CD8-positive, alpha-beta memory T cell (primary cell): Measurements from ENCODE around the gene CACNA1S. TPM values are rescaled to one million over a fixed set of nuclear protein-coding genes. Genes with fewer than 3 reads are reported as not detected.
A peak's percentile ranks its signal among the peaks of the same experiment; 100 is the strongest.

Experiments
- CTCF ChIA-PET: fragments of 350-600 bp; sonication (Branson Sonifier 250); formaldehyde crosslinking; loops from one replicate; lab custom pipeline; 2021; ENCODE audit warnings: antibody characterized with exemption; lab: Charles Lee
- POLR2A ChIA-PET: fragments of 350-600 bp; sonication (Branson Sonifier 250); formaldehyde crosslinking; loops from one replicate; lab custom pipeline; 2021; ENCODE audit warnings: antibody characterized with exemption; lab: Charles Lee
- DNase-seq, 5 donors: peaks; one replicate each; pipeline versions ENCODE4 v3.0.0 to v3.0.0-alpha.2; 2020 to 2022; ENCODE audit warnings: mixed read lengths in 1 of 5
- H3K27ac ChIP-seq: one replicate; pipeline ENCODE4 v1.7.0; 2013; ENCODE audit warnings: low read depth, mild to moderate bottlenecking, low read length, moderate library complexity
- H3K27me3 ChIP-seq: 2 replicates; pipeline ENCODE4 v1.7.0; 2013; ENCODE audit warnings: low read length, mild to moderate bottlenecking; ENCODE audit not compliant: insufficient read depth, poor library complexity, severe bottlenecking
- H3K36me3 ChIP-seq: 2 replicates; pipeline ENCODE4 v1.7.0; 2013; ENCODE audit warnings: mild to moderate bottlenecking, low read length, moderate library complexity; ENCODE audit not compliant: insufficient read depth
- H3K4me1 ChIP-seq: 2 replicates; pipeline ENCODE4 v1.7.0; 2013; ENCODE audit warnings: mild to moderate bottlenecking, low read length, moderate library complexity; ENCODE audit not compliant: insufficient read depth
- H3K4me3 ChIP-seq: 2 replicates; pipeline ENCODE4 v1.7.0; 2013; ENCODE audit warnings: mild to moderate bottlenecking, low read length
- H3K9me3 ChIP-seq: 2 replicates; pipeline ENCODE4 v1.7.0; 2013; ENCODE audit warnings: mild to moderate bottlenecking, low read length
- H3K27ac Mint-ChIP-seq, 8 donors: one replicate each; pipeline ENCODE4 v1.8.0; 2020 to 2021; ENCODE audit warnings: mixed read lengths in 8 of 8, mild to moderate bottlenecking in 6 of 8, inconsistent platforms in 3 of 8, moderate library complexity in 3 of 8
- H3K27me3 Mint-ChIP-seq, 2 donors: one replicate each; pipeline ENCODE4 v1.8.0; 2020 to 2021; ENCODE audit warnings: mixed read lengths in 2 of 2, mild to moderate bottlenecking in 1 of 2, moderate library complexity in 1 of 2
- H3K36me3 Mint-ChIP-seq, 3 donors: one replicate each; pipeline ENCODE4 v1.8.0; 2020 to 2021; ENCODE audit warnings: mixed read lengths in 3 of 3, inconsistent platforms in 1 of 3, mild to moderate bottlenecking in 1 of 3
- H3K4me1 Mint-ChIP-seq, 3 donors: one replicate each; pipeline ENCODE4 v1.8.0; 2020 to 2021; ENCODE audit warnings: mixed read lengths in 3 of 3, inconsistent platforms in 1 of 3, mild to moderate bottlenecking in 1 of 3
- H3K4me3 Mint-ChIP-seq, 7 donors: one replicate each; pipeline ENCODE4 v1.8.0; 2020 to 2021; ENCODE audit warnings: mixed read lengths in 7 of 7, mild to moderate bottlenecking in 6 of 7, moderate library complexity in 4 of 7, inconsistent platforms in 2 of 7
- H3K9me3 Mint-ChIP-seq, 5 donors: one replicate each; pipeline ENCODE4 v1.8.0; 2020 to 2022; ENCODE audit warnings: mixed read lengths in 5 of 5, mild to moderate bottlenecking in 3 of 5, moderate library complexity in 2 of 5, inconsistent platforms in 1 of 5
- polyA plus RNA-seq: library from polyadenylated mRNA; unstranded; fragments of 300-500 nt; fragmentation: Illumina TruSeq; gene quantifications from one replicate; pipeline ENCODE4 v1.2.3, GENCODE V29; 2021
- total RNA-seq, 2 experiments: library from RNA; stranded (reverse); gene quantifications; one replicate each; pipeline ENCODE4 v1.2.3, GENCODE V29; 2021

CACNA1S gene
- total and polyA plus RNA-seq, 3 experiments from 2014 or later, result not detected

- H3K4me3 ChIP-seq, result no peak overlapping the region
- peaks cover 11% of the 10 kb centered on the region for H3K36me3 ChIP-seq
- ChIA-PET POLR2A (no interaction called here), CTCF (interaction anchor here (1.3 kb wide), 1 partner anchor 165 kb away, joined by 3 read pairs; no protein-coding TSS in a partner anchor)
- H3K27ac Mint-ChIP-seq, result peak overlapping the region in 1 of 8 donors; percentile 7
- no peaks in the 10 kb centered on the region for H3K4me1 ChIP-seq
- H3K9me3 ChIP-seq, result no peaks in the 10 kb centered on the region
- H3K27me3 ChIP-seq, result no peaks in the 10 kb centered on the region
- H3K9me3 Mint-ChIP-seq, result no peaks in the 10 kb centered on the region
- peaks cover 0 to 68% (median 18%) of the 10 kb centered on the region in 3 donors for H3K36me3 Mint-ChIP-seq
- H3K27me3 Mint-ChIP-seq, result no peaks in the 10 kb centered on the region
- no peak overlapping the region for H3K27ac ChIP-seq
- H3K4me3 Mint-ChIP-seq, result no peak overlapping the region
- peak in 1 of 5 donors; percentile 30 for DNase-seq
- no peaks in the 10 kb centered on the region for H3K4me1 Mint-ChIP-seq
Measured at GRCh38 chr1:201138311-201138840, 26.1 kb upstream of the CACNA1S start.

DNA sequence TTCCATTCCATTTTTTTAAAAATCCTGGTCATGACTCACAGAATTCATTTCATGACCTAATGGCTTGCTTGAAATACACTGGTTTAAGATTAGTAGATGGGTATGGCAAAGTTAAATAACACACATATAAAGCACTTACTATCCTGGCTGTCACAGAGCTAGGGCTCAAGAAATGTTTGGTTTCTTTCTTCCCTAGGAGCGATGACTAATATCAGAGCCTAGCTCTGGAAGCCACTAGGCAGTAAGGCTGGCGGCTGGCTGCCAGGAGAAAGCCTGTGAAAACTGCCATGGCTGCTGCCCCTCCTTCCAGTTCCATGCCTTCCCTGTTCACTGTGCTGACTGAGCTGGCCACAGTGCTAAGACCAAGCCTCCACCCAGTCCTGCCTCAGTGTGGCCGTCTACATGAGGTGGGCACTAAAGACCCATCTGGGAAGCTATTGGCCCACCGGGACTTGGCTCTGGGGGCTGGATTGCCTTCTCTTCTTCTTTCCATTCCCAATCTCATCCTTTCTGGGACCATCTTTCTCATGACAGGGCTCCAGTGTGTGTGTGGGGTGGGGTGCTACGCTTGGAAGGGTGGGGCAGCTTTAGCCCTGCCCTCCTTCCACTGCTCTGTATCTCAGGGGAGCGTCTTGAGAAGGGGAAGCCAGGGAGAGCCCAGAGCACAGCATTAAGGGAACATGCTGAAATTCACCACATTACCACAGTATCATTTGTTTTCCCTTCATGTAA, 25.5 kb upstream of the CACNA1S start:
- Histone ChIP-seq H3K4me1 (no peaks in the 10 kb centered on the region), H3K27me3 (no peaks in the 10 kb centered on the region), H3K9me3 (no peaks in the 10 kb centered on the region), H3K36me3 (peaks cover 7% of the 10 kb centered on the region), H3K27ac (no peak overlapping the region), H3K4me3 (no peak overlapping the region)
- peak in 1 of 5 donors; percentile 16 for DNase-seq
- Mint-ChIP-seq H3K4me1 (no peaks in the 10 kb centered on the region), H3K36me3 (peaks cover 0 to 63% (median 15%) of the 10 kb centered on the region in 3 donors), H3K9me3 (no peaks in the 10 kb centered on the region), H3K4me3 (no peak overlapping the region), H3K27ac (peak overlapping the region in 2 of 8 donors; percentile 25 to 29), H3K27me3 (no peaks in the 10 kb centered on the region)
- ChIA-PET POLR2A (no interaction called here), CTCF (interaction anchor here (1.3 kb wide), 1 partner anchor 165 kb away, joined by 3 read pairs; no protein-coding TSS in a partner anchor)

DNA sequence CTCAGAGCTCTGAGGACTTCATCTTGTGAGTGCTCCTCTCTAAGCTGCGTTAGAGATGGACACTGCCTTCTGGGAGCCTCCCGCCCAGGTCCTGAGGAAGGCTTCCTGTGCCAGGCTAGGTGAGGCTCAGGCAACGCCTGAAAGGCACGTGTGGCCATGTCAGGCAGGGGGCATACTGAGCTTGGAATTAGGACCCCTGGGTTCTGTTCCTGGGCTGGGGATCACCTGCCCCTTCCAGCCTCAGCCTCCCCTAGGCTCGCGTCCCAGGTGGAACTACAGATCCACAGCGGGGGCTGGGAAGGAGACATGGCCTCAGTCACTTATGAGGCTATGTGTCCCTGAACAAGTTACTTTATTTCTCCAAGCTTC, 24.8 kb upstream of the CACNA1S start:
- DNase-seq, result peak in 1 of 5 donors; percentile 13
- Mint-ChIP-seq H3K36me3 (peaks cover 0 to 56% (median 11%) of the 10 kb centered on the region in 3 donors), H3K4me1 (no peaks in the 10 kb centered on the region), H3K4me3 (no peak overlapping the region), H3K9me3 (no peaks in the 10 kb centered on the region), H3K27ac (no peak overlapping the region), H3K27me3 (no peaks in the 10 kb centered on the region)
- no peaks in the 10 kb centered on the region for H3K9me3 ChIP-seq
- H3K4me1 ChIP-seq, result no peaks in the 10 kb centered on the region
- H3K27me3 ChIP-seq, result no peaks in the 10 kb centered on the region
- POLR2A ChIA-PET, result no interaction called here
- peaks cover 6% of the 10 kb centered on the region for H3K36me3 ChIP-seq
- H3K4me3 ChIP-seq, result no peak overlapping the region
- no peak overlapping the region for H3K27ac ChIP-seq
- CTCF ChIA-PET, result no interaction called here

DNA sequence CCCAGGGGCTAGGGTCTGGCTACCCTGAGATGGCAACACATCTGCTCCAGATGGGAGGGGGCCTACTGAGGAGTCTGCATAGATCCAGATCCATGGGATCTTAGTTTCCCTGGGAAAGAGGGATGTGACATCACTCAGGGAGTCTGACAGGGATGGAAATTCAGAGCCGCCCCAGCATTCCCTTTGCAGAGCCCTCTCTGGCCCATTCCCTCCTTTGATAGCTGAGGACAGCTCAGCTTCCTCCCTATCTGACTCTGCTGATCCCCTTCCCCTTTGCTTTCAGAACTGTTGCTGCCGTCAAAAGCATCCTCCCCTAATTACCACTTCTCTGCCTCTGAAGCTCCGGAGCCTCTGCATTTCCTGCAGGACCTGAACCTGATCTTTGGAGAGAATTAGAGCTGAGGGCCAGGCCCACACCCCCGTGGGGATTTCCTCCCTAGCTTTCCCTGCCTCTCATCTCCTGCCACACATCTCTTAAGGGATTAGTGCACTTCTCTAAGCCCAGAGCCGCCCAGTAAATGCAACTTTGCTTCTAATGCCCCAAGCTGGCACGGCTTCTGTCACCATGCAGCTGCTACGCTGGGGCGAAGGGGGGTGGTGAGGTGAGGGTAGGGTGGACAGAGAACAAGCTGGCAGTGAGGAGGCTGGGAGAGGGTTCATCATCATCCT, 24.3 kb upstream of the CACNA1S start:
- ChIA-PET CTCF (no interaction called here), POLR2A (no interaction called here)
- H3K9me3 ChIP-seq, result no peaks in the 10 kb centered on the region
- peaks cover under 1% of the 10 kb centered on the region for H3K36me3 ChIP-seq
- Mint-ChIP-seq H3K27me3 (no peaks in the 10 kb centered on the region), H3K36me3 (peaks cover 0 to 50% (median 11%) of the 10 kb centered on the region in 3 donors), H3K9me3 (no peaks in the 10 kb centered on the region), H3K4me1 (no peaks in the 10 kb centered on the region), H3K27ac (peak overlapping the region in 2 of 8 donors; percentile 36 to 46), H3K4me3 (no peak overlapping the region)
- no peak overlapping the region for H3K4me3 ChIP-seq
- no peak overlapping the region for H3K27ac ChIP-seq
- H3K27me3 ChIP-seq, result no peaks in the 10 kb centered on the region
- DNase-seq, result peak in 1 of 5 donors; percentile 17
- no peaks in the 10 kb centered on the region for H3K4me1 ChIP-seq

GRCh38 chr1:201134405-201134804, 22.2 kb upstream of the CACNA1S start:
- peaks cover 0 to 34% (median 11%) of the 10 kb centered on the region in 3 donors for H3K36me3 Mint-ChIP-seq
- H3K4me3 Mint-ChIP-seq, result no peak overlapping the region
- ChIA-PET POLR2A (no interaction called here), CTCF (no interaction called here)
- Histone ChIP-seq H3K4me1 (no peaks in the 10 kb centered on the region), H3K4me3 (no peak overlapping the region), H3K27me3 (no peaks in the 10 kb centered on the region), H3K36me3 (no peaks in the 10 kb centered on the region), H3K9me3 (no peaks in the 10 kb centered on the region), H3K27ac (no peak overlapping the region)
- H3K9me3 Mint-ChIP-seq, result no peaks in the 10 kb centered on the region
- no peaks in the 10 kb centered on the region for H3K4me1 Mint-ChIP-seq
- H3K27me3 Mint-ChIP-seq, result no peaks in the 10 kb centered on the region
- no peak overlapping the region for H3K27ac Mint-ChIP-seq
- DNase-seq, result no peak

- Mint-ChIP-seq H3K4me3 (no peak overlapping the region), H3K36me3 (peaks cover 0 to 21% (median 9%) of the 10 kb centered on the region in 3 donors)
- H3K27ac ChIP-seq, result no peak overlapping the region
Measured at GRCh38 chr1:201131398-201131797, 19.2 kb upstream of the CACNA1S start.

GRCh38 chr1:201128962-201129361, 16.7 kb upstream of the CACNA1S start:
- Mint-ChIP-seq H3K36me3 (peaks cover 0 to 2% (median 2%) of the 10 kb centered on the region in 3 donors), H3K4me1 (no peaks in the 10 kb centered on the region), H3K9me3 (no peaks in the 10 kb centered on the region), H3K27ac (no peak overlapping the region), H3K27me3 (peaks cover 2 to 34% of the 10 kb centered on the region in 2 donors), H3K4me3 (no peak overlapping the region)
- Histone ChIP-seq H3K4me3 (no peak overlapping the region), H3K9me3 (no peaks in the 10 kb centered on the region), H3K36me3 (no peaks in the 10 kb centered on the region), H3K27ac (no peak overlapping the region), H3K4me1 (no peaks in the 10 kb centered on the region), H3K27me3 (peaks cover 6% of the 10 kb centered on the region)
- ChIA-PET POLR2A (no interaction called here), CTCF (interaction anchor here (1.2 kb wide), 1 partner anchor 157 kb away, joined by 3 read pairs; no protein-coding TSS in a partner anchor)
- peak in 1 of 5 donors; percentile 3 for DNase-seq

More at GRCh38 chr1:201131398-201131797, 19.2 kb upstream of the CACNA1S start:
- H3K36me3 ChIP-seq, result no peaks in the 10 kb centered on the region
- ChIA-PET CTCF (no interaction called here), POLR2A (no interaction called here)
- Mint-ChIP-seq H3K27ac (peak overlapping the region in 2 of 8 donors; percentile 43 to 78), H3K4me1 (no peaks in the 10 kb centered on the region), H3K9me3 (no peaks in the 10 kb centered on the region), H3K27me3 (peaks cover 0 to 17% of the 10 kb centered on the region in 2 donors)
- no peak overlapping the region for H3K4me3 ChIP-seq
- H3K4me1 ChIP-seq, result no peaks in the 10 kb centered on the region
- H3K27me3 ChIP-seq, result no peaks in the 10 kb centered on the region
- DNase-seq, result peak in 1 of 5 donors; percentile 10
- H3K9me3 ChIP-seq, result no peaks in the 10 kb centered on the region

- peaks cover 2 to 37% of the 10 kb centered on the region in 2 donors for H3K27me3 Mint-ChIP-seq
- H3K27ac Mint-ChIP-seq, result peak overlapping the region in 1 of 8 donors; percentile 75
- H3K4me1 Mint-ChIP-seq, result no peaks in the 10 kb centered on the region
- Histone ChIP-seq H3K27me3 (peaks cover 10% of the 10 kb centered on the region), H3K27ac (no peak overlapping the region), H3K36me3 (no peaks in the 10 kb centered on the region), H3K4me1 (no peaks in the 10 kb centered on the region), H3K9me3 (no peaks in the 10 kb centered on the region), H3K4me3 (no peak overlapping the region)
- DNase-seq, result peak in 1 of 5 donors; percentile 3
- no peaks in the 10 kb centered on the region for H3K9me3 Mint-ChIP-seq
- no peak overlapping the region for H3K4me3 Mint-ChIP-seq
- H3K36me3 Mint-ChIP-seq, result peaks cover 0 to 2% (median 2%) of the 10 kb centered on the region in 3 donors
- ChIA-PET POLR2A (no interaction called here), CTCF (no interaction called here)
Measured at GRCh38 chr1:201128476-201128875, 16.2 kb upstream of the CACNA1S start.
